K562 (cell line): ENCODE data around the gene FETUB. TPM values are rescaled to one million over a fixed set of nuclear protein-coding genes. Genes with fewer than 3 reads are reported as not detected.

Source experiments
- ARID4B ChIP-seq: sonication (generic); formaldehyde crosslinking; IDR thresholded peaks from 2 replicates; pipeline ENCODE4 v1.8.0; 2022; ENCODE audit warnings: mild to moderate bottlenecking, missing genetic modification reagents
- BCOR ChIP-seq: fragments of 450-650 bp; IDR thresholded peaks from 2 replicates; pipeline ENCODE4 v1.6.1; 2016
- E2F3 ChIP-seq: fragments of 250-450 bp; sonication (Bioruptor Pico); IDR thresholded peaks from 2 replicates; pipeline ENCODE4 v1.4.0; 2020; ENCODE audit warnings: mild to moderate bottlenecking
- MXI1 ChIP-seq: IDR thresholded peaks from 2 replicates; pipeline ENCODE4 v1.6.1; 2011; ENCODE audit warnings: low read depth, mild to moderate bottlenecking, improper control_type of control experiment, low read length
- SLC30A9 ChIP-seq: fragments of 250-450 bp; sonication (Bioruptor Pico); IDR thresholded peaks from 2 replicates; pipeline ENCODE4 v1.8.0; 2022; ENCODE audit warnings: mild to moderate bottlenecking, moderate library complexity
- SRSF9 ChIP-seq: fragments of 200-400 bp; formaldehyde crosslinking; IDR thresholded peaks from 2 replicates; pipeline ENCODE4 v1.6.1; 2017; ENCODE audit warnings: low read depth, low read length, borderline replicate concordance
- TEAD1 ChIP-seq, 2 experiments: fragments of 450-650 bp in 1 of 2; sonication (generic) in 1 of 2; formaldehyde crosslinking; IDR thresholded peaks; 2 replicates each; pipeline versions ENCODE4 v1.4.0 to v1.8.0; 2020 to 2022; ENCODE audit warnings: mild to moderate bottlenecking in 2 of 2, missing genetic modification reagents in 1 of 2
- ZFP1 ChIP-seq: fragments of 450-650 bp; formaldehyde crosslinking; IDR thresholded peaks from 2 replicates; pipeline ENCODE4 v1.4.0; 2020; ENCODE audit warnings: mild to moderate bottlenecking, mixed read lengths
- ZNF232 ChIP-seq: sonication (generic); formaldehyde crosslinking; IDR thresholded peaks from 2 replicates; pipeline ENCODE4 v1.8.0; 2022; ENCODE audit warnings: mild to moderate bottlenecking, missing genetic modification reagents
- ZNF444 ChIP-seq: fragments of 250-450 bp; sonication (Bioruptor Pico); IDR thresholded peaks from 2 replicates; pipeline ENCODE4 v1.4.0; 2020; ENCODE audit warnings: mild to moderate bottlenecking, moderate library complexity
- ZNF445 ChIP-seq: fragments of 250-450 bp; sonication (Bioruptor Pico); IDR thresholded peaks from 2 replicates; pipeline ENCODE4 v1.4.0; 2020; ENCODE audit warnings: low read depth, mild to moderate bottlenecking, moderate library complexity
- polyA plus RNA-seq, 8 experiments: library from polyadenylated mRNA; depleted of rRNA in 4 of 8; stranded (reverse) in 5 of 8; unstranded in 3 of 8; fragments of >200 nt; fragmentation: Nextera tagmentation in 2 of 8; fragmentation: Illumina TruSeq in 1 of 8; extraction: Ambion mirVana in 2 of 8; extraction: Trizol in 1 of 8; gene quantifications; 2 replicates each; pipeline versions ENCODE4 v1.2.1 to v1.2.3, GENCODE V29; 2011 to 2014; ENCODE audit warnings: inconsistent platforms in 1 of 8, missing spikeins in 1 of 8
- total RNA-seq, 7 experiments: library from RNA; depleted of rRNA in 6 of 7; stranded (reverse); fragments of >200 nt in 6 of 7; fragmentation: Illumina TruSeq in 2 of 7; extraction: Trizol in 2 of 7; gene quantifications; 2 replicates each; pipeline versions ENCODE4 v1.2.1 to v1.2.3, GENCODE V29; 2011 to 2021; ENCODE audit warnings: low replicate concordance in 1 of 7

The FETUB gene
- total and polyA plus RNA-seq, 9 of the 15 experiments (the other 6 are each of a cell fraction or from before 2014, with no cell fraction given), result not detected

DNA sequence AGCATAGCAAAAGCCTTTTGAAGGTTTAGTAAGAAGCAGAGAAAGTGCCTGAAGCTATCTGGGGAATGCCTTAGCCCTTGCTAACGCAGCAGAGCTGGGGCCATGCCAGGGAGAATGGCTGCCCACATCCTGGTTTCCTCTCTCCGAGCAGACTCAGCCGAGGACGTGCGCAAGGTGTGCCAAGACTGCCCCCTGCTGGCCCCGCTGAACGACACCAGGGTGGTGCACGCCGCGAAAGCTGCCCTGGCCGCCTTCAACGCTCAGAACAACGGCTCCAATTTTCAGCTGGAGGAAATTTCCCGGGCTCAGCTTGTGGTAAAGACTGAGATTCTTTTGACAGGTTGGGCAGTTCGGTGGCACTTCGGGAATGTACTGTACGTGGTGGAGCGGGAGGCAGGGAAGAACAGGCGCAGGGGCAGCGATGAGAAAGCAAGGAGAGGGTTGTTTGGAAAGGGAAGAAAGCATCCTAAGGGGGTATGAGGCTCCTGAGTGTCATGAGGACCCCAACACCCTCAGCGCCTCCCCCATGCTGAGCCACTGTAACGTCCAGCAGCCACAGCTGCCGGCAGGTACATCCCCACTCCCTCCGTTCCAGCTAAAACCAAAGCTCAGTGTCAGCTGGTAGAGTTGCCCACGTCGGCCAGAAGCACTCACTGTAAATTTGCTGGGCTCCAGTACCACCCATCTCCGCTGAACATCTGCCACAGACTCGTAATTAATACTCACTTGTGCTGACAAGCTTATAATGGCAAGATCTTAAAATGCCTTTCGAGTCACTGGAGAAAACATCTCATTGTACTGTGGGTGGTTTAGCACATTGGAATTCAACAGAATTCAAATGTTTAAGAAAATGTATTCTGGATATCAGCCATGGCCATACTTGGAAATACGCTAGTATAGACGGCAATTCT, 22.9 kb upstream of the FETUB start (continued):
- no peak for TF ChIP-seq MXI1
- no peak for TF ChIP-seq SLC30A9 (CRISPR knock-in tag)
- no peak for TF ChIP-seq ZNF232 (CRISPR knock-in tag)
- TF ChIP-seq SRSF9, result no peak
- peak; percentile 14; the same call in 1 of the 2 replicates for TF ChIP-seq BCOR
- TF ChIP-seq ARID4B (CRISPR knock-in tag), result no peak
- no peak for TF ChIP-seq ZNF445
- TF ChIP-seq ZNF444, result no peak
- TF ChIP-seq TEAD1 (CRISPR knock-in tag; IDR thresholded peaks at IDR 0.05), result no peak
- no peak for TF ChIP-seq E2F3 (CRISPR knock-in tag)
- TF ChIP-seq ZFP1 (CRISPR knock-in tag), result no peak
- TF ChIP-seq, all 486 proteins: peak for 33
